B cell (primary cell): ENCODE data around the gene RPAP3. TPM values are rescaled to one million over a fixed set of nuclear protein-coding genes. Genes with fewer than 3 reads are reported as not detected.

Experiments
- ATAC-seq: fragments of 200-7000 bp; cut with Tn5 transposase; one replicate; pipeline ENCODE4 v1.10.0; 2021; ENCODE audit warnings: low read depth, mild to moderate bottlenecking, moderate number of reproducible peaks, moderate library complexity
- CTCF ChIA-PET: fragments of 350-600 bp; sonication (Branson Sonifier 250); formaldehyde crosslinking; loops from one replicate; lab custom pipeline; 2021; ENCODE audit warnings: antibody characterized with exemption, inconsistent platforms; lab: Charles Lee
- POLR2A ChIA-PET: fragments of 350-600 bp; sonication (Branson Sonifier 250); formaldehyde crosslinking; loops from one replicate; lab custom pipeline; 2021; ENCODE audit warnings: antibody characterized with exemption; lab: Charles Lee
- DNase-seq: peaks from one replicate; pipeline ENCODE4 v3.0.0; 2013
- H2AFZ ChIP-seq: 2 replicates; pipeline ENCODE4 v1.6.1; 2012; ENCODE audit warnings: mild to moderate bottlenecking, low read depth, low read length; ENCODE audit not compliant: insufficient read depth, poor library complexity, severe bottlenecking
- H3K27ac ChIP-seq, 2 donors: 1 replicate in 1 of 2; 2 replicates in 1 of 2; pipeline ENCODE4 v1.5.1; 2012 to 2013; ENCODE audit warnings: low read length in 2 of 2, mild to moderate bottlenecking in 2 of 2, moderate library complexity in 1 of 2
- H3K27me3 ChIP-seq, 4 experiments: fragments of 200-600 bp in 1 of 4; sonication (generic) in 1 of 4; replicated peaks in 1 of 4; 1 replicate in 2 of 4; 2 replicates in 2 of 4; pipeline versions ENCODE4 v1.6.1 to v1.7.0; 2013 to 2016; ENCODE audit warnings: low read length in 3 of 4, mild to moderate bottlenecking in 2 of 4, mixed read lengths in 1 of 4, moderate library complexity in 1 of 4; ENCODE audit not compliant: insufficient read depth in 4 of 4, control insufficient read depth in 3 of 4; ENCODE audit errors: control extremely low read depth in 1 of 4
- H3K36me3 ChIP-seq, 2 experiments: replicated peaks in 1 of 2; 1 replicate in 1 of 2; 2 replicates in 1 of 2; pipeline versions ENCODE4 v1.6.1 to v1.7.1; 2013; ENCODE audit warnings: low read length in 1 of 2; ENCODE audit not compliant: insufficient read depth in 2 of 2, control insufficient read depth in 1 of 2; ENCODE audit errors: control extremely low read depth in 1 of 2, extremely low read depth in 1 of 2
- H3K4me1 ChIP-seq, 2 donors: fragments of 200-600 bp in 1 of 2; sonication (generic) in 1 of 2; 1 replicate in 1 of 2; 2 replicates in 1 of 2; pipeline versions ENCODE4 v1.5.1 to v1.6.1; 2013 to 2017; ENCODE audit warnings: low read length in 2 of 2; ENCODE audit not compliant: control insufficient read depth in 2 of 2, insufficient read depth in 2 of 2
- H3K4me2 ChIP-seq: replicated peaks from 2 replicates; pipeline ENCODE3; 2012; ENCODE audit warnings: mild to moderate bottlenecking, low read depth, low read length; ENCODE audit not compliant: poor library complexity, severe bottlenecking
- H3K4me3 ChIP-seq, 5 experiments: fragments of 200-600 bp in 1 of 5; sonication (generic) in 1 of 5; 1 replicate in 3 of 5; 2 replicates in 2 of 5; pipeline versions ENCODE4 v1.5.1 to v1.7.0; 2011 to 2016; ENCODE audit warnings: low read length in 4 of 5, mild to moderate bottlenecking in 4 of 5, low read depth in 2 of 5, control low read depth in 1 of 5, moderate library complexity in 1 of 5; ENCODE audit not compliant: insufficient read depth in 1 of 5; ENCODE audit errors: control extremely low read depth in 1 of 5, extremely low read depth in 1 of 5
- H3K79me2 ChIP-seq: fragments of 200-600 bp; sonication (generic); one replicate; pipeline ENCODE4 v1.6.0; 2016; ENCODE audit warnings: low read length; ENCODE audit not compliant: control insufficient read depth, insufficient read depth
- H3K9ac ChIP-seq: fragments of 200-600 bp; sonication (generic); 2 replicates; pipeline ENCODE4 v1.6.1; 2017; ENCODE audit warnings: mild to moderate bottlenecking, low read length, moderate library complexity
- H3K9me3 ChIP-seq, 3 donors: one replicate each; pipeline versions ENCODE4 v1.6.1 to v1.7.1; 2013; ENCODE audit warnings: low read length in 2 of 3; ENCODE audit not compliant: control insufficient read depth in 2 of 3, insufficient read depth in 1 of 3; ENCODE audit errors: control extremely low read depth in 1 of 3
- H4K20me1 ChIP-seq: 2 replicates; pipeline ENCODE4 v1.6.0; 2012; ENCODE audit warnings: mild to moderate bottlenecking, low read length; ENCODE audit not compliant: insufficient read depth, control insufficient read depth, poor library complexity, severe bottlenecking
- H3K27ac Mint-ChIP-seq: one replicate; pipeline ENCODE4 v1.8.0; 2021; ENCODE audit warnings: mixed read lengths
- H3K27me3 Mint-ChIP-seq: one replicate; pipeline ENCODE4 v1.8.0; 2021; ENCODE audit warnings: mixed read lengths
- H3K4me1 Mint-ChIP-seq: one replicate; pipeline ENCODE4 v1.8.0; 2021; ENCODE audit warnings: mixed read lengths
- H3K4me3 Mint-ChIP-seq: one replicate; pipeline ENCODE4 v1.8.0; 2021; ENCODE audit warnings: mixed read lengths
- H3K9me3 Mint-ChIP-seq: one replicate; pipeline ENCODE4 v1.8.0; 2022; ENCODE audit warnings: mixed read lengths; ENCODE audit not compliant: insufficient read depth
- EZH2 ChIP-seq: IDR thresholded peaks from 2 replicates; pipeline ENCODE4 v1.6.1; 2012; ENCODE audit warnings: borderline replicate concordance, low read depth, mild to moderate bottlenecking, moderate library complexity, low read length; ENCODE audit not compliant: insufficient read depth, poor library complexity, severe bottlenecking
- WGBS: methylation state at CpG from one replicate; pipeline ENCODE4 v1.1.5; 2013; ENCODE audit warnings: missing lambda C conversion rate; ENCODE audit not compliant: insufficient coverage; 5-methylcytosine and 5-hydroxymethylcytosine counted together
- intact Hi-C: fragments of 100-400 bp; cut with micrococcal nuclease; formaldehyde crosslinking; loops from one replicate; pipeline ENCODE4 v1.10.0; 2022
- polyA plus RNA-seq: library from polyadenylated mRNA; depleted of rRNA; stranded (reverse); fragments of >200 nt; gene quantifications from 2 replicates; pipeline ENCODE4 v1.2.3, GENCODE V29; 2012
- total RNA-seq, 2 donors: library from RNA; stranded (reverse); fragments of 120-200 nt in 1 of 2; gene quantifications; 1 replicate in 1 of 2; 2 replicates in 1 of 2; pipeline versions ENCODE4 v1.2.3 to v1.2.4, GENCODE V29; 2013 to 2022
- TF ChIP-seq, protein P1 (sequence below): fragments of 200-600 bp; IDR thresholded peaks from one replicate; pipeline ENCODE4 v1.8.0; 2022; ENCODE audit warnings: antibody characterized with exemption, mild to moderate bottlenecking

The RPAP3 gene
- total and polyA plus RNA-seq, 2 donors (not counting 1 experiment from before 2014, with no cell fraction given) = 9.1 to 47.2 TPM

DNA sequence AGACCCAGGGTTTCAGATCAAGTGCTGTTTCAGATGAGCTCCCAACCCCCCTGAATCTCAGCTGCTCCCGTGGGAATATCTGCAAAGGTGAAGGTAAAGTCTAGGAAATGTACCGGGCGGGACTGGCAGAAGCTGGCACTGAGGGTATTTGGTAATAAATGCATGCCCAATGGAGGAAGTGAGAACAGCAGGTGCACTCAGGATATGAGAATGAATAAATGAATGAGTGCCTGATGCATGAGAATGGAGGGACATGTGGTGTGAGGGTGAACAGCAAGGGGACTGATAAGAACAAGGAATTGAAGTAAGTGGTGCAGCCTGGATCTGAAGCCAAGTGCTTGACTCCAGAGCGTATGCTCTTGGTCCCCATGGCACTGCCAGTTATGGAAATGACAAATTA is 41.3 kb upstream of the RPAP3 start:
- DNase-seq (peak; percentile 71), ATAC-seq (peak; percentile 81)
- CTCF ChIA-PET = interaction anchor here (0.6 to 15.0 kb wide), 7 partner anchors 10 to 91 kb away, joined by 3 to 515 read pairs (median 11); partner anchors contain the start of genes RAPGEF3, RPAP3 and SLC48A1
- no peaks in the 10 kb centered on the region for H3K27me3 ChIP-seq
- H3K4me1 Mint-ChIP-seq = peaks cover 45% of the 10 kb centered on the region
- H3K9me3 Mint-ChIP-seq = no peaks in the 10 kb centered on the region
- no peaks in the 10 kb centered on the region for H4K20me1 ChIP-seq
- peak overlapping the region; percentile 18 for H3K9ac ChIP-seq
- H3K36me3 ChIP-seq = no peaks in the 10 kb centered on the region
- no peak overlapping the region for H2AFZ ChIP-seq
- no peaks in the 10 kb centered on the region for H3K27me3 Mint-ChIP-seq
- 22% methylated on average over 4 of the region's 4 CpGs for WGBS
- intact Hi-C loops = loop anchor here (1.0 kb wide), 1 partner anchor 12 kb away; no protein-coding TSS in a partner anchor
- H3K9me3 ChIP-seq = no peaks in the 10 kb centered on the region
- peak overlapping the region in 1 of 5 experiments; percentile 4 for H3K4me3 ChIP-seq
- no peaks in the 10 kb centered on the region for H3K79me2 ChIP-seq
- peaks cover 18 to 38% of the 10 kb centered on the region in 2 donors for H3K4me1 ChIP-seq
- H3K4me2 ChIP-seq = peak overlapping the region; percentile 62
- H3K4me3 Mint-ChIP-seq = peak overlapping the region; percentile 36
- TF ChIP-seq EZH2 = no peak
- TF ChIP-seq, protein P1, sequence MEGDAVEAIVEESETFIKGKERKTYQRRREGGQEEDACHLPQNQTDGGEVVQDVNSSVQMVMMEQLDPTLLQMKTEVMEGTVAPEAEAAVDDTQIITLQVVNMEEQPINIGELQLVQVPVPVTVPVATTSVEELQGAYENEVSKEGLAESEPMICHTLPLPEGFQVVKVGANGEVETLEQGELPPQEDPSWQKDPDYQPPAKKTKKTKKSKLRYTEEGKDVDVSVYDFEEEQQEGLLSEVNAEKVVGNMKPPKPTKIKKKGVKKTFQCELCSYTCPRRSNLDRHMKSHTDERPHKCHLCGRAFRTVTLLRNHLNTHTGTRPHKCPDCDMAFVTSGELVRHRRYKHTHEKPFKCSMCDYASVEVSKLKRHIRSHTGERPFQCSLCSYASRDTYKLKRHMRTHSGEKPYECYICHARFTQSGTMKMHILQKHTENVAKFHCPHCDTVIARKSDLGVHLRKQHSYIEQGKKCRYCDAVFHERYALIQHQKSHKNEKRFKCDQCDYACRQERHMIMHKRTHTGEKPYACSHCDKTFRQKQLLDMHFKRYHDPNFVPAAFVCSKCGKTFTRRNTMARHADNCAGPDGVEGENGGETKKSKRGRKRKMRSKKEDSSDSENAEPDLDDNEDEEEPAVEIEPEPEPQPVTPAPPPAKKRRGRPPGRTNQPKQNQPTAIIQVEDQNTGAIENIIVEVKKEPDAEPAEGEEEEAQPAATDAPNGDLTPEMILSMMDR = no peak
- H3K27ac ChIP-seq = no peak overlapping the region
- H3K27ac Mint-ChIP-seq = peak overlapping the region; percentile 57
- POLR2A ChIA-PET = interaction anchor here (0.6 to 1.4 kb wide), 4 partner anchors 11 to 33 kb away, joined by 3 to 7 read pairs (median 4); partner anchors contain the start of gene RAPGEF3

DNA sequence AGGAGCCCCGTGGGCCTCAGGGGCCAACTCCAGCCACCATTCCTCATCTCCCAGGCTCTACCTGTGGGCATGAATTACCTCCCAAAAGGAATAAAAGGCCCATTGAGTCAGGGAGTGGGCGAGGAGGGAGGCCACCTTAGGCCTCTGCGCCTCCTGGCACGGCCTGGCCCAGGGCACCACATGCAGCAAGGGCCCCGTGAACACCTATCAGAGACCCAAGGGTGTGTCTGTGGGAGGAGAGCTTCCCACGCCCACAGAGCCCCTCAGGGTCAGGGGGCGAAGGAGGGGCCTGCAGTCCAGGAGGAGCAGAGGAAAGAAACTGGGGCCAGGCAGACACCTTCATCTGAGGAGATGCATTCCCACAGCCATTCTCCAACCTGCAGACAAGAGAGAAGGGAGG is 40.7 kb upstream of the RPAP3 start:
- ATAC-seq (no peak), DNase-seq (no peak)
- Histone ChIP-seq H2AFZ (no peak overlapping the region), H3K4me3 (peak overlapping the region in 1 of 5 experiments; percentile 4), H3K27ac (no peak overlapping the region), H3K36me3 (no peaks in the 10 kb centered on the region), H3K79me2 (no peaks in the 10 kb centered on the region), H3K9ac (peak overlapping the region; percentile 18), H3K4me2 (peak overlapping the region; percentile 62), H3K27me3 (no peaks in the 10 kb centered on the region), H4K20me1 (no peaks in the 10 kb centered on the region), H3K4me1 (peaks cover 22 to 43% of the 10 kb centered on the region in 2 donors), H3K9me3 (no peaks in the 10 kb centered on the region)
- TF ChIP-seq EZH2 = no peak
- TF ChIP-seq, protein P1 = no peak
- Mint-ChIP-seq H3K27ac (peak overlapping the region; percentile 57), H3K4me1 (peaks cover 49% of the 10 kb centered on the region), H3K27me3 (no peaks in the 10 kb centered on the region), H3K9me3 (no peaks in the 10 kb centered on the region), H3K4me3 (peak overlapping the region; percentile 10)
- whole genome bisulfite sequencing = 93% methylated on average over 4 of the region's 7 CpGs
- POLR2A ChIA-PET = interaction anchor here (1.4 kb wide), 1 partner anchor 12 kb away, joined by 3 read pairs; no protein-coding TSS in a partner anchor
- intact Hi-C loops = no loop called here
- CTCF ChIA-PET = interaction anchor here (0.6 to 15.0 kb wide), 6 partner anchors 11 to 92 kb away, joined by 3 to 515 read pairs (median 140); partner anchors contain the start of genes RAPGEF3, RPAP3 and SLC48A1
